GM19455 (cell line): Measurements from ENCODE around the gene OR1J2.

Experiments used
- ATAC-seq: cut with Tn5 transposase; IDR thresholded peaks from one replicate; pipeline ENCODE4 v1.9.1; 2021; ENCODE audit not compliant: unreplicated experiment

Gene OR1J2

DNA sequence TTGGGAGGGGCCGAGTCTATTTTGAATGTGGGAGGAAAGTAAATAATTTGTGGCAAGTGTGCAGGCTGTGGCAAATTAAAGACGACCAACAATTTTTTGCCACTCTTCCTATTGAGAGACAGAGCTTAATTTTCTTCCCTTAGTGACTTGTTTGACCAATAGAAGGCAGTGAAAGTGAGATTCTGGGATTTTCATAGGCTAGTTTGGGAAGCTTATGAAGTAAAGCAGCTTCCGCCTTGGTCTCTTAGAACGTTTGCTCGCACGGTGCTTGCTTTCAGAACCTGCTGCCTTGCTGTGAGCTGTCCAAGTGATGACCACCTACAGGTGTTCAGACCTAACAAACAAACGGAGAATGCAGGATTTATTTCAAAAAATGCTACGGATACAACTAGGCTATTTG is 35.6 kb downstream of the OR1J2 start:
- ATAC-seq: no peak

DNA sequence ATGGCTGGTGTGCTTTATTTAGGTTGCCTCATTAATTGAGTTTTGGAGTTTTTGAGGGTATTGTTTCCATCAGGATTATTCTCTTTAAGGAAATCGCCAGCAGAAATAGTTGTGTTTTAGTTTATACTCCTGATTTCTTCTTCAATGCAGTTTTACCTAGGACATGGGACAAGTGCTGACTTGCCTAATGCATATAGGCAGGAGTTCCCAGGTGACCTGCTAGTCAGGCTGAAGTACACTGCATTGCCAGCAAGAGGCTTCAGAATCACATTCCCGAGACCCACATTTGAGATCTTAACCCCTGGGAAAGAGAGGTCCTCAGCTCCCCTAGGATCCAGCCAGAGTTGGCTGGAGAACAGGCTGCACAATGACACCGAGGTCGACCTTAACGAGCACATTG is 40.8 kb downstream of the OR1J2 start:
- no peak for ATAC-seq

DNA sequence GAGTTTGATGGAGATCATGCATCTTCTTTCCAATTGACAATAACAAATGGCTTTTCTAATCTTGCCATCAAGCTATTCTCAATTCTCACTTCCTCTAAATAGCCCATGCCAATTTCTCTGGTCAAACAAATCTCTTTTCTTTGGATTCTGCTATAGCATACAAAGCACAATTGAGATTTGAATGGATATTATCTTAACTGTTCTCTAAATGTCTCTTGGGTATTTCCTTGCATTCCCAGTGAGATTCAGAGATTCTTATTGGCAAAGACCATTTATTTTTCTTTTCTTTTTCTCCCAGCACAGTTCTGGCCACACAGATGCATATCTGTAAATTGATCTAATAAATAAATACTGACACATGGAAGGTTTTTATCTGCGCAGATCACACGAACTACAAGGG is 42.2 kb downstream of the OR1J2 start, which contains the start of gene OR1N2:
Gene OR1N2, plus strand, starts transcription at position 301 of the 400 bp plus-strand sequence. CDS start 100 bp downstream, outside the sequence.
- no peak for ATAC-seq
